ENCODE results near the gene CPPED1. TPM values are rescaled to one million over a fixed set of nuclear protein-coding genes. Genes with fewer than 3 reads are reported as not detected.

The CPPED1 gene
- total RNA-seq, 1 experiment from 2014 or later, result 8.1 TPM

- Histone ChIP-seq H3K4me1 (ENCODE audit: control insufficient read depth in 1 of 2, insufficient read depth in 2 of 2, low read length in 2 of 2) (no peaks in the 10 kb centered on the region), H3K9me2 (ENCODE audit: insufficient read depth) (no peaks in the 10 kb centered on the region), H3K79me2 (ENCODE audit: insufficient read depth, low read length) (no peaks in the 10 kb centered on the region), H3K9ac (ENCODE audit: low read length) (no peak overlapping the region), H3K4me3 (replicated peaks in 1 of 2; ENCODE audit: low read depth in 1 of 2, low read length in 2 of 2) (no peak overlapping the region), H3K27ac (ENCODE audit: low read depth, low read length) (no peak overlapping the region), H3K4me2 (ENCODE audit: low read length) (no peak overlapping the region), H3K27me3 (ENCODE audit: insufficient read depth, low read length) (no peaks in the 10 kb centered on the region), H2AFZ (ENCODE audit: low read depth, low read length, poor library complexity, severe bottlenecking) (no peak overlapping the region), H3K36me3 (ENCODE audit: control insufficient read depth in 1 of 2, insufficient read depth in 2 of 2, low read length in 2 of 2) (no peaks in the 10 kb centered on the region), H3K9me3 (ENCODE audit: control insufficient read depth in 1 of 2, insufficient read depth in 1 of 2, low read depth in 1 of 2, low read length in 2 of 2) (no peaks in the 10 kb centered on the region), H4K20me1 (ENCODE audit: insufficient read depth) (no peaks in the 10 kb centered on the region)
- RAD21 ChIA-PET (ENCODE audit: low non-redundant PET in 1 of 2, low total read pairs in 2 of 2, uncharacterized antibody in 2 of 2, unreplicated experiment in 2 of 2), result no interaction called here
- ATAC-seq (no peak), DNase-seq (ENCODE audit: low read depth, low spot score) (no peak)
- CTCF ChIA-PET, result no interaction called here
- TF ChIP-seq, protein P1, sequence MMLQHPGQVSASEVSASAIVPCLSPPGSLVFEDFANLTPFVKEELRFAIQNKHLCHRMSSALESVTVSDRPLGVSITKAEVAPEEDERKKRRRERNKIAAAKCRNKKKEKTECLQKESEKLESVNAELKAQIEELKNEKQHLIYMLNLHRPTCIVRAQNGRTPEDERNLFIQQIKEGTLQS (IDR thresholded peaks at IDR 0.05), result no peak
- TF ChIP-seq, protein P2, sequence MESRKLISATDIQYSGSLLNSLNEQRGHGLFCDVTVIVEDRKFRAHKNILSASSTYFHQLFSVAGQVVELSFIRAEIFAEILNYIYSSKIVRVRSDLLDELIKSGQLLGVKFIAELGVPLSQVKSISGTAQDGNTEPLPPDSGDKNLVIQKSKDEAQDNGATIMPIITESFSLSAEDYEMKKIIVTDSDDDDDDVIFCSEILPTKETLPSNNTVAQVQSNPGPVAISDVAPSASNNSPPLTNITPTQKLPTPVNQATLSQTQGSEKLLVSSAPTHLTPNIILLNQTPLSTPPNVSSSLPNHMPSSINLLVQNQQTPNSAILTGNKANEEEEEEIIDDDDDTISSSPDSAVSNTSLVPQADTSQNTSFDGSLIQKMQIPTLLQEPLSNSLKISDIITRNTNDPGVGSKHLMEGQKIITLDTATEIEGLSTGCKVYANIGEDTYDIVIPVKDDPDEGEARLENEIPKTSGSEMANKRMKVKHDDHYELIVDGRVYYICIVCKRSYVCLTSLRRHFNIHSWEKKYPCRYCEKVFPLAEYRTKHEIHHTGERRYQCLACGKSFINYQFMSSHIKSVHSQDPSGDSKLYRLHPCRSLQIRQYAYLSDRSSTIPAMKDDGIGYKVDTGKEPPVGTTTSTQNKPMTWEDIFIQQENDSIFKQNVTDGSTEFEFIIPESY (IDR thresholded peaks at IDR 0.05; ENCODE audit: extremely low read depth, insufficient replicate concordance, low read length), result no peak
- TF ChIP-seq POLR2AphosphoS5 (IDR thresholded peaks at IDR 0.05; ENCODE audit: low read depth, low read length) (no peak), EZH2 (IDR thresholded peaks at IDR 0.05) (no peak), FOSL1 (IDR thresholded peaks at IDR 0.05; ENCODE audit: low read depth) (no peak)
- intact Hi-C loops (cut with micrococcal nuclease), result no loop called here
- no TSS peak for BruUV-seq (replicated peaks)
- POLR2A ChIA-PET, result no interaction called here
Observed at GRCh38 chr16:12775656-12776236, 27.9 kb downstream of the CPPED1 start.

DNA sequence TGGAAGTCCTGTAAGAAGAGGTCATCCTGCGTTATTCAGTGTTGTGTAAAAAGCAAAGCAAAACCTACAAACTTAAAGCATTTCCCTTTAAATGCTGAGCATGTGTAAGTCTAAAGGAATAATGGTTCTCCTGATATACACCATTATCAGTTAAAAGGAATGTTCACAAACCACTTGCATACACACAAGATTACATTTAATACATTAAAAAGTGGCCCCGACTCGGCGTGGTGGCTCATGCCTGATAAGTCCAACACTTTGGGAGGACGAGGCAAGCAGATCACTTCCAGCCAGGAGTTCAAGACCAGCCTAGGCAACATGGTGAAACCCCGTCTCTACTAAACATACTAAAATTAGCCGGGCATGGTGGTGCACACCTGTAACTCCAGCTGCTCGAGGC lies 30.5 kb downstream of the CPPED1 start:
- no peak overlapping the region for H3K9ac ChIP-seq (ENCODE audit: low read length)
- no peaks in the 10 kb centered on the region for H3K4me1 ChIP-seq (ENCODE audit: control insufficient read depth in 1 of 2, insufficient read depth in 2 of 2, low read length in 2 of 2)
- H3K27me3 ChIP-seq (ENCODE audit: insufficient read depth, low read length), result no peaks in the 10 kb centered on the region
- H3K4me2 ChIP-seq (ENCODE audit: low read length), result no peak overlapping the region
- H3K36me3 ChIP-seq (ENCODE audit: control insufficient read depth in 1 of 2, insufficient read depth in 2 of 2, low read length in 2 of 2), result no peaks in the 10 kb centered on the region
- H3K4me3 ChIP-seq (replicated peaks in 1 of 2; ENCODE audit: low read depth in 1 of 2, low read length in 2 of 2), result no peak overlapping the region
- RAD21 ChIA-PET (ENCODE audit: low non-redundant PET in 1 of 2, low total read pairs in 2 of 2, uncharacterized antibody in 2 of 2, unreplicated experiment in 2 of 2), result no interaction called here
- H3K9me3 ChIP-seq (ENCODE audit: control insufficient read depth in 1 of 2, insufficient read depth in 1 of 2, low read depth in 1 of 2, low read length in 2 of 2), result no peaks in the 10 kb centered on the region
- BruUV-seq (replicated peaks), result no TSS peak
- POLR2A ChIA-PET, result no interaction called here
- DNase-seq (ENCODE audit: low read depth, low spot score) (no peak), ATAC-seq (no peak)
- no peaks in the 10 kb centered on the region for H3K9me2 ChIP-seq (ENCODE audit: insufficient read depth)
- H2AFZ ChIP-seq (ENCODE audit: low read depth, low read length, poor library complexity, severe bottlenecking), result no peak overlapping the region
- H3K79me2 ChIP-seq (ENCODE audit: insufficient read depth, low read length), result no peaks in the 10 kb centered on the region
- TF ChIP-seq CEBPB (IDR thresholded peaks at IDR 0.05; ENCODE audit: low read depth), result no peak
- no peak for TF ChIP-seq ELF1 (IDR thresholded peaks at IDR 0.05; ENCODE audit: borderline replicate concordance, low read depth)
- TF ChIP-seq ZFX (IDR thresholded peaks at IDR 0.05), result no peak
- TF ChIP-seq TCF7L2 (IDR thresholded peaks at IDR 0.05; ENCODE audit: borderline replicate concordance, extremely low read depth, insufficient read depth, insufficient read length), result no peak
- no peak for TF ChIP-seq SIN3A (IDR thresholded peaks at IDR 0.05; ENCODE audit: low read depth)
- no peak for TF ChIP-seq POLR2A (IDR thresholded peaks at IDR 0.05; ENCODE audit: borderline replicate concordance, extremely low read depth, insufficient read depth, insufficient read length)
- TF ChIP-seq EZH2 (IDR thresholded peaks at IDR 0.05), result no peak
- TF ChIP-seq, protein P3, sequence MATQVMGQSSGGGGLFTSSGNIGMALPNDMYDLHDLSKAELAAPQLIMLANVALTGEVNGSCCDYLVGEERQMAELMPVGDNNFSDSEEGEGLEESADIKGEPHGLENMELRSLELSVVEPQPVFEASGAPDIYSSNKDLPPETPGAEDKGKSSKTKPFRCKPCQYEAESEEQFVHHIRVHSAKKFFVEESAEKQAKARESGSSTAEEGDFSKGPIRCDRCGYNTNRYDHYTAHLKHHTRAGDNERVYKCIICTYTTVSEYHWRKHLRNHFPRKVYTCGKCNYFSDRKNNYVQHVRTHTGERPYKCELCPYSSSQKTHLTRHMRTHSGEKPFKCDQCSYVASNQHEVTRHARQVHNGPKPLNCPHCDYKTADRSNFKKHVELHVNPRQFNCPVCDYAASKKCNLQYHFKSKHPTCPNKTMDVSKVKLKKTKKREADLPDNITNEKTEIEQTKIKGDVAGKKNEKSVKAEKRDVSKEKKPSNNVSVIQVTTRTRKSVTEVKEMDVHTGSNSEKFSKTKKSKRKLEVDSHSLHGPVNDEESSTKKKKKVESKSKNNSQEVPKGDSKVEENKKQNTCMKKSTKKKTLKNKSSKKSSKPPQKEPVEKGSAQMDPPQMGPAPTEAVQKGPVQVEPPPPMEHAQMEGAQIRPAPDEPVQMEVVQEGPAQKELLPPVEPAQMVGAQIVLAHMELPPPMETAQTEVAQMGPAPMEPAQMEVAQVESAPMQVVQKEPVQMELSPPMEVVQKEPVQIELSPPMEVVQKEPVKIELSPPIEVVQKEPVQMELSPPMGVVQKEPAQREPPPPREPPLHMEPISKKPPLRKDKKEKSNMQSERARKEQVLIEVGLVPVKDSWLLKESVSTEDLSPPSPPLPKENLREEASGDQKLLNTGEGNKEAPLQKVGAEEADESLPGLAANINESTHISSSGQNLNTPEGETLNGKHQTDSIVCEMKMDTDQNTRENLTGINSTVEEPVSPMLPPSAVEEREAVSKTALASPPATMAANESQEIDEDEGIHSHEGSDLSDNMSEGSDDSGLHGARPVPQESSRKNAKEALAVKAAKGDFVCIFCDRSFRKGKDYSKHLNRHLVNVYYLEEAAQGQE (IDR thresholded peaks at IDR 0.05; ENCODE audit: low read depth), result no peak
- TF ChIP-seq SRF (IDR thresholded peaks at IDR 0.05; ENCODE audit: low read depth), result no peak
- CTCF ChIA-PET, result interaction anchor here (0.6 kb wide), 1 partner anchor 938 kb away, joined by 3 read pairs; no protein-coding TSS in a partner anchor
- no peaks in the 10 kb centered on the region for H4K20me1 ChIP-seq (ENCODE audit: insufficient read depth)
- intact Hi-C loops (cut with micrococcal nuclease), result no loop called here
- no peak overlapping the region for H3K27ac ChIP-seq (ENCODE audit: low read depth, low read length)
